NCI-H748 (cell line): ENCODE measurements around the gene MSANTD4.
A peak's percentile ranks its signal among the peaks of the same experiment; 100 is the strongest.
"Not testable (repeated sequence)": the region's sequence is repeated elsewhere in the genome, so short reads cannot be mapped to it uniquely, and the experiment has no call there.

Experiments used
- DNase-seq: peaks from one replicate; lab custom pipeline; 2025; ENCODE audit not compliant: unreplicated experiment; lab: John Stamatoyannopoulos, UW

MSANTD4 gene

GRCh38 chr11:106014620-106015019 is 7.4 kb downstream of the MSANTD4 start:
- no peak for DNase-seq

GRCh38 chr11:106014035-106014434 is 8.0 kb downstream of the MSANTD4 start:
- no peak for DNase-seq

- DNase-seq: no peak
These were observed 9.3 kb downstream of the MSANTD4 start for GRCh38 chr11:106012744-106013143.

GRCh38 chr11:106011481-106011880 is 10.6 kb downstream of the MSANTD4 start:
- no peak for DNase-seq

- not testable (repeated sequence) for DNase-seq
These were observed 18.9 kb downstream of the MSANTD4 start for GRCh38 chr11:106003094-106003493.

- DNase-seq: no peak
These were observed 20.6 kb downstream of the MSANTD4 start for GRCh38 chr11:106001304-106002012.

- no peak for DNase-seq
These were observed 30.2 kb downstream of the MSANTD4 start for GRCh38 chr11:105991888-105992287.

- DNase-seq: no peak
These were observed 32.9 kb downstream of the MSANTD4 start for GRCh38 chr11:105989124-105989523.

- DNase-seq: no peak
These were observed 33.8 kb downstream of the MSANTD4 start for GRCh38 chr11:105988197-105988596.

- DNase-seq: no peak
These were observed 35.5 kb downstream of the MSANTD4 start for GRCh38 chr11:105986554-105986953.

- no peak for DNase-seq
These were observed 41.9 kb downstream of the MSANTD4 start for GRCh38 chr11:105979997-105980703.

- no peak for DNase-seq
These were observed 46.9 kb downstream of the MSANTD4 start for GRCh38 chr11:105975128-105975527.

GRCh38 chr11:105969756-105970155 is 52.3 kb downstream of the MSANTD4 start:
- no peak for DNase-seq

- DNase-seq: no peak
These were observed 53.9 kb downstream of the MSANTD4 start for GRCh38 chr11:105968021-105968697.

GRCh38 chr11:105960252-105961245 is 61.5 kb downstream of the MSANTD4 start:
- peak; percentile 76 for DNase-seq
